K562 (cell line): Measurements from ENCODE around the gene RUFY2. TPM values are rescaled to one million over a fixed set of nuclear protein-coding genes. Genes with fewer than 3 reads are reported as not detected.

Experiments used
- ATAC-seq: fragments of 200-7000 bp; cut with Tn5 transposase; 3 replicates; pipeline ENCODE4 v1.9.1; 2020; ENCODE audit warnings: moderate library complexity
- BruUV-seq: library from RNA; stranded (reverse); fragments of 400-500 nt; replicated peaks from 2 replicates; lab custom pipeline; 2021; lab: Mats Ljungman, UMichigan
- CTCF ChIA-PET: fragments of 300-600 bp; formaldehyde crosslinking; extraction: SDS; loops from one replicate; lab custom pipeline; 2021; ENCODE audit warnings: low intra/inter-chr PET ratio; lab: Yijun Ruan, JAX
- POLR2A ChIA-PET: fragments of 300-600, 350-650 bp; sonication (Branson Sonifier 250); formaldehyde crosslinking; extraction: SDS; loops from one replicate; lab custom pipeline; 2021; ENCODE audit warnings: antibody characterized with exemption, inconsistent platforms; lab: Yijun Ruan, JAX
- DNase-seq, 4 experiments: peaks; one replicate each; pipeline versions ENCODE4 v3.0.0 to v3.0.0-alpha.2; 2011 to 2018; ENCODE audit warnings: low spot score in 3 of 4, mixed read lengths in 3 of 4; ENCODE audit errors: extremely low read depth in 1 of 4
- FAIRE-seq: peaks from 2 replicates; lab custom pipeline; 2011; peaks lifted over from hg19 to GRCh38; lab: Jason Lieb, UNC
- H2AFZ ChIP-seq: 2 replicates; pipeline ENCODE4 v1.6.0; 2011; ENCODE audit warnings: low read depth, low read length, control low read depth, inconsistent platforms
- H3K27ac ChIP-seq: fragments of 200-600 bp; 3 replicates; pipeline ENCODE4 v1.8.0; 2011; ENCODE audit warnings: low read depth, mild to moderate bottlenecking, control low read depth, inconsistent platforms, low read length, moderate library complexity, mixed read lengths; ENCODE audit errors: extremely low read depth
- H3K27me3 ChIP-seq, 2 experiments: fragments of 300-600 bp in 1 of 2; 2 replicates in 1 of 2; 3 replicates in 1 of 2; pipeline versions ENCODE4 v1.6.0 to v1.8.0; 2011; ENCODE audit warnings: inconsistent platforms in 2 of 2, low read length in 2 of 2, mild to moderate bottlenecking in 1 of 2, mixed read lengths in 1 of 2, moderate library complexity in 1 of 2; ENCODE audit not compliant: control insufficient read depth in 2 of 2, insufficient read depth in 2 of 2
- H3K36me3 ChIP-seq: fragments of 300-600 bp; 3 replicates; pipeline ENCODE4 v1.8.0; 2011; ENCODE audit warnings: mild to moderate bottlenecking, low read length, inconsistent platforms; ENCODE audit not compliant: control insufficient read depth, insufficient read depth
- H3K4me1 ChIP-seq, 2 experiments: fragments of 200-600 bp in 1 of 2; replicated peaks in 1 of 2; 2 replicates in 1 of 2; 3 replicates in 1 of 2; pipeline versions ENCODE4 v1.5.1 to v1.8.0; 2011; ENCODE audit warnings: inconsistent platforms in 2 of 2, low read length in 2 of 2, mild to moderate bottlenecking in 1 of 2, mixed read lengths in 1 of 2, moderate library complexity in 1 of 2; ENCODE audit not compliant: control insufficient read depth in 2 of 2, insufficient read depth in 2 of 2
- H3K4me2 ChIP-seq: 2 replicates; pipeline ENCODE4 v1.6.1; 2011; ENCODE audit warnings: low read length, control low read depth, inconsistent platforms, mixed read lengths; ENCODE audit not compliant: insufficient read depth
- H3K4me3 ChIP-seq: fragments of 200-600 bp; sonication (generic), shearing (Covaris generic); 2 replicates; pipeline ENCODE4 v1.5.1; 2016; ENCODE audit warnings: control low read depth, inconsistent platforms
- H3K79me2 ChIP-seq: fragments of 200-600 bp; 3 replicates; pipeline ENCODE4 v1.8.0; 2011; ENCODE audit warnings: low read length, inconsistent platforms; ENCODE audit not compliant: control insufficient read depth, insufficient read depth
- H3K9ac ChIP-seq, 2 experiments: 2 replicates each; pipeline versions ENCODE4 v1.6.0 to v1.6.1; 2011; ENCODE audit warnings: low read depth in 2 of 2, low read length in 2 of 2, control low read depth in 1 of 2, inconsistent platforms in 1 of 2, mild to moderate bottlenecking in 1 of 2, mixed read lengths in 1 of 2; ENCODE audit not compliant: insufficient read depth in 1 of 2
- H3K9me1 ChIP-seq: one replicate; pipeline ENCODE4 v1.6.0; 2011; ENCODE audit warnings: inconsistent platforms, mild to moderate bottlenecking, low read length, moderate library complexity; ENCODE audit not compliant: control insufficient read depth, insufficient read depth
- H3K9me3 ChIP-seq: replicated peaks from 2 replicates; pipeline ENCODE4 v1.5.1; 2011; ENCODE audit warnings: low read depth, low read length, inconsistent platforms; ENCODE audit not compliant: control insufficient read depth, insufficient read depth
- H4K20me1 ChIP-seq: replicated peaks from 2 replicates; pipeline ENCODE4 v1.6.1; 2011; ENCODE audit warnings: low read length, inconsistent platforms, mixed read lengths; ENCODE audit not compliant: control insufficient read depth, insufficient read depth
- CBFB ChIP-seq: sonication (generic); formaldehyde crosslinking; IDR thresholded peaks from 2 replicates; pipeline ENCODE4 v1.4.0; 2020; ENCODE audit warnings: mild to moderate bottlenecking, missing genetic modification reagents
- CEBPG ChIP-seq, 3 experiments: fragments of 200-800 bp in 1 of 3; sonication (Bioruptor generic) in 1 of 3; sonication (generic) in 1 of 3; formaldehyde crosslinking in 1 of 3; IDR thresholded peaks in 2 of 3; conservative IDR thresholded peaks in 1 of 3; 2 replicates each; pipeline versions ENCODE4 v1.6.1 to v1.8.0; 2016 to 2022; ENCODE audit warnings: missing compliant biosample characterization in 2 of 3, missing genetic modification characterization in 2 of 3, mild to moderate bottlenecking in 1 of 3, missing genetic modification reagents in 1 of 3
- DACH1 ChIP-seq: fragments of 450-650 bp; IDR thresholded peaks from 2 replicates; pipeline ENCODE4 v1.6.1; 2018; ENCODE audit not compliant: partially characterized antibody
- HOXB6 ChIP-seq: fragments of 250-450 bp; sonication (Bioruptor Pico); IDR thresholded peaks from 2 replicates; pipeline ENCODE4 v1.5.1; 2022; ENCODE audit warnings: mild to moderate bottlenecking, borderline replicate concordance
- NUFIP1 ChIP-seq: fragments of 450-650 bp; IDR thresholded peaks from 2 replicates; pipeline ENCODE4 v1.6.1; 2018; ENCODE audit not compliant: partially characterized antibody
- POLR2AphosphoS2 ChIP-seq: IDR thresholded peaks from 2 replicates; pipeline ENCODE4 v1.6.1; 2012; ENCODE audit warnings: low read length, improper control_type of control experiment
- PRPF4 ChIP-seq: fragments of 200-400 bp; formaldehyde crosslinking; IDR thresholded peaks from one replicate; pipeline ENCODE4 v1.6.1; 2017; ENCODE audit warnings: low read length, low read depth, mild to moderate bottlenecking; ENCODE audit not compliant: insufficient read depth, poor library complexity, severe bottlenecking
- RBM25 ChIP-seq: fragments of 200-400 bp; formaldehyde crosslinking; IDR thresholded peaks from 2 replicates; pipeline ENCODE4 v1.6.1; 2018; ENCODE audit warnings: low read length, low read depth, moderate library complexity; ENCODE audit not compliant: severe bottlenecking
- SMARCA4 ChIP-seq: fragments of 450-650 bp; IDR thresholded peaks from 2 replicates; pipeline ENCODE4 v1.6.1; 2016
- ZNF121 ChIP-seq: sonication (generic); formaldehyde crosslinking; conservative IDR thresholded peaks from 2 replicates; pipeline ENCODE4 v1.8.0; 2022; ENCODE audit warnings: missing genetic modification reagents
- ZNF212 ChIP-seq: fragments of 450-650 bp; formaldehyde crosslinking; IDR thresholded peaks from 2 replicates; pipeline ENCODE4 v1.4.0; 2020; ENCODE audit warnings: mild to moderate bottlenecking
- ZNF232 ChIP-seq: sonication (generic); formaldehyde crosslinking; IDR thresholded peaks from 2 replicates; pipeline ENCODE4 v1.8.0; 2022; ENCODE audit warnings: mild to moderate bottlenecking, missing genetic modification reagents
- ZNF583 ChIP-seq: fragments of 250-450 bp; sonication (Bioruptor Pico); IDR thresholded peaks from 2 replicates; pipeline ENCODE4 v1.4.0; 2020
- WGBS: fragments of 100-300 bp; shearing (Covaris generic); methylation state at CpG from one replicate; pipeline ENCODE4 v1.1.6; 2016; ENCODE audit warnings: low coverage, mixed read lengths; ENCODE audit not compliant: insufficient coverage; ENCODE audit errors: missing lambda C conversion rate; 5-methylcytosine and 5-hydroxymethylcytosine counted together
- in situ Hi-C: fragments of 300-500 bp; cut with MboI; formaldehyde crosslinking; loops from 4 replicates; pipeline ENCODE4 v1.15.0; 2018; ENCODE audit warnings: inconsistent platforms, mixed read lengths
- intact Hi-C: fragments of 100-400 bp; cut with micrococcal nuclease; formaldehyde crosslinking; loops from 2 replicates; pipeline ENCODE4 v1.14.2; 2022
- polyA plus RNA-seq, 8 experiments: library from polyadenylated mRNA; depleted of rRNA in 4 of 8; stranded (reverse) in 5 of 8; unstranded in 3 of 8; fragments of >200 nt; fragmentation: Nextera tagmentation in 2 of 8; fragmentation: Illumina TruSeq in 1 of 8; extraction: Ambion mirVana in 2 of 8; extraction: Trizol in 1 of 8; gene quantifications; 2 replicates each; pipeline versions ENCODE4 v1.2.1 to v1.2.3, GENCODE V29; 2011 to 2014; ENCODE audit warnings: inconsistent platforms in 1 of 8, missing spikeins in 1 of 8
- total RNA-seq, 7 experiments: library from RNA; depleted of rRNA in 6 of 7; stranded (reverse); fragments of >200 nt in 6 of 7; fragmentation: Illumina TruSeq in 2 of 7; extraction: Trizol in 2 of 7; gene quantifications; 2 replicates each; pipeline versions ENCODE4 v1.2.1 to v1.2.3, GENCODE V29; 2011 to 2021; ENCODE audit warnings: low replicate concordance in 1 of 7

The RUFY2 gene
- total and polyA plus RNA-seq, 9 of the 15 experiments (the other 6 are each of a cell fraction or from before 2014, with no cell fraction given): 3.7 to 20.1 (median 12.6) TPM

DNA sequence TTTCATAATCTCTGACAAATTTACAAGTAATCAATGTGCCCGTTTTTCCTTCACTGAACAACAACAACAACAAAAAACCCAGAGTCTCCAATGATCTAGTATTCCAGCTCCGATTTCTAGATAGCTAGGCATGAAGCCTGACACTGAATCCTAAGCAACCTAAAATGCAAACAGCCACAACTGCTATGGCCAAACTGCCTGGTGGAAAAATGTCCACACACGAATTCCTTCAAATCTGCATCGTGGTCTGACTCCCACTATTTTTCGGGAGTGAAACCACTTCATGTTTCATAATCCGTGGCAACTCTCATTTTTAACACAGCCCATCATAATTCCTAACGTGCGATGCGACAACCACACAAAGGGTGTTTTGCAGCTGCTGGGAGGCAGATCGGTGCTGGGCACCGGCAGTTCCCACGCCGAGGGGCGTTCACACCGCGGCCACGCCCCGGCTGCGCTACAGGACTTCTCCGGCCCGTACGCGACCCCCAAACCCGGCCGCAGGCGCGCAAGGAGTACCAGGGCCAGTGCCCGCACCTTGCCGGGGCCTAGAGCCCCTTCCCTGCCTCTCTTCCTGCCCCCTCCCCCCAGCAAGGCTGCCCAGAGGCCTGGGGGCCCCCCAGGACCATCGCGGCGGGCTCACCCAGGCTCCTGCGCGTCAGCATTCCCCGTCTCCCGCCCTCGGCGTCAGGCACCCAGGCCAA, 814 bp downstream of the RUFY2 start (continued):
- TF ChIP-seq SMARCA4 (no peak), HOXB6 (CRISPR knock-in tag) (no peak), ZNF232 (CRISPR knock-in tag) (peak; percentile 9; the same call in 1 of the 2 replicates), NUFIP1 (no peak), POLR2AphosphoS2 (no peak), ZNF212 (CRISPR knock-in tag) (no peak), CBFB (CRISPR knock-in tag) (no peak), PRPF4 (no peak)

DNA sequence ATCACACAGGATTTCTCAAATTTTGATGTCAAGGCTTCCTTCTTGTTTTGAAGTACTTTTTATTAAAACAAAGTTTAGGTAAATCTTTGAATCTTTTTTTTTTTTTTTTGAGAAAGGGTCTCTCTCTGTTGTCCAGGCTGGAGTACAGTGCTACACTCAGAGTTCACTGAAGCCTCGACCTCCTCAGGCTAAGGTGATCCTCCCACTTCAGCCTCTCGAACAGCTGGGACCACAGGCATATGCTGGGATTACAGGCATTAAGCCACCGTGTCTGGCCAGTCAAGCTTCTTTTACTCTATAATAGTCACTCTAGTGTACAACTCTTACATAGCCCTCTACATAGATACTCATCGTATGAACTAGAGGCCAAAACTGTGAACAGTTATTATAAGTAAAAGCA, 3.4 kb downstream of the RUFY2 start:
- intact Hi-C loops: no loop called here
- Histone ChIP-seq H3K9me3 (no peaks in the 10 kb centered on the region), H3K27me3 (no peaks in the 10 kb centered on the region), H3K79me2 (peaks cover 45% of the 10 kb centered on the region), H3K9me1 (no peaks in the 10 kb centered on the region), H3K27ac (no peak overlapping the region), H3K36me3 (peaks cover 28% of the 10 kb centered on the region; the same call in 2 of the 3 replicates), H3K9ac (no peak overlapping the region), H2AFZ (no peak overlapping the region), H3K4me3 (no peak overlapping the region), H3K4me1 (peaks cover 14 to 25% of the 10 kb centered on the region in 2 experiments; a peak in 4 of 5 replicates), H3K4me2 (no peak overlapping the region), H4K20me1 (peaks cover 14% of the 10 kb centered on the region)
- no peak for ATAC-seq
- peak in 1 of 4 experiments; percentile 27 for DNase-seq
- FAIRE-seq: no peak
- ChIA-PET POLR2A (interaction anchor here (1.7 kb wide), 1 partner anchor 193 kb away, joined by 4 read pairs; no protein-coding TSS in a partner anchor), CTCF (no interaction called here)
- TF ChIP-seq DACH1: peak; percentile 11
- no peak for TF ChIP-seq CEBPG (CRISPR knock-in tag; IDR thresholded peaks at IDR 0.05)
- 0 out of 4 replicates have a peak, but pooled peaks of 1 of the 2 experiments have one; percentile 10 for TF ChIP-seq CEBPG (tag; conservative IDR thresholded peaks at IDR 0.05 in 1 of 2, IDR thresholded peaks at IDR 0.05 in 1 of 2)
- TF ChIP-seq ZNF121 (CRISPR knock-in tag): peak; percentile 95
- no peak for TF ChIP-seq ZNF583
- TF ChIP-seq RBM25: peak; percentile 31
- in situ Hi-C loops: no loop called here
- 54% methylated on average over 4 of the region's 4 CpGs for WGBS
- BruUV-seq: no TSS peak
